H1 (cell line): ENCODE data around the gene NAA60.

Experiments used
- CBX8 ChIP-seq: fragments of 300-800, 300-1000 bp; sonication (generic); IDR thresholded peaks from 2 replicates; pipeline ENCODE4 v1.7.1; 2016; ENCODE audit warnings: low read depth, low read length, borderline replicate concordance
- CEBPB ChIP-seq: IDR thresholded peaks from 2 replicates; pipeline ENCODE4 v1.6.1; 2012; ENCODE audit warnings: low read depth, low read length
- CTCF ChIP-seq, 3 experiments: IDR thresholded peaks; 1 replicate in 2 of 3; 2 replicates in 1 of 3; pipeline versions ENCODE4 v1.5.1 to v1.6.1; 2011; ENCODE audit warnings: low read length in 3 of 3, mild to moderate bottlenecking in 3 of 3, inconsistent platforms in 2 of 3, low read depth in 1 of 3, moderate library complexity in 1 of 3; ENCODE audit not compliant: insufficient read depth in 1 of 3; ENCODE audit errors: control extremely low read depth in 1 of 3
- EZH2 ChIP-seq: fragments of 200-600 bp; sonication (generic); IDR thresholded peaks from 2 replicates; pipeline ENCODE4 v1.7.1; 2012; ENCODE audit warnings: low read depth, mild to moderate bottlenecking, moderate library complexity, low read length, inconsistent platforms; ENCODE audit not compliant: severe bottlenecking
- JUN ChIP-seq: IDR thresholded peaks from 2 replicates; pipeline ENCODE4 v1.6.1; 2011; ENCODE audit warnings: low read depth, mild to moderate bottlenecking, improper control_type of control experiment, low read length
- KDM1A ChIP-seq: fragments of 200-600, 300-600 bp; sonication (generic); IDR thresholded peaks from 2 replicates; pipeline ENCODE4 v1.7.1; 2016; ENCODE audit warnings: mild to moderate bottlenecking, low read length, borderline replicate concordance
- POLR2A ChIP-seq, 2 experiments: IDR thresholded peaks; 1 replicate in 1 of 2; 2 replicates in 1 of 2; pipeline ENCODE4 v1.6.1; 2011; ENCODE audit warnings: low read depth in 2 of 2, low read length in 2 of 2, mild to moderate bottlenecking in 2 of 2; ENCODE audit errors: control extremely low read depth in 1 of 2
- POLR2AphosphoS5 ChIP-seq: IDR thresholded peaks from 2 replicates; pipeline ENCODE4 v1.6.1; 2011; ENCODE audit warnings: low read depth, low read length
- RAD21 ChIP-seq, 2 experiments: IDR thresholded peaks in 1 of 2; conservative IDR thresholded peaks in 1 of 2; 2 replicates each; pipeline ENCODE4 v1.6.1; 2011; ENCODE audit warnings: low read depth in 2 of 2, low read length in 2 of 2, improper control_type of control experiment in 1 of 2, inconsistent platforms in 1 of 2, mild to moderate bottlenecking in 1 of 2, moderate library complexity in 1 of 2
- SP1 ChIP-seq: IDR thresholded peaks from 2 replicates; pipeline ENCODE4 v1.6.1; 2011; ENCODE audit warnings: low read depth, low read length
- SP2 ChIP-seq: IDR thresholded peaks from 2 replicates; pipeline ENCODE4 v1.6.1; 2012; ENCODE audit warnings: mild to moderate bottlenecking, low read length, inconsistent platforms

- TF ChIP-seq CBX8 (no peak), CTCF (IDR thresholded peaks at IDR 0.05; ENCODE audit: control extremely low read depth in 1 of 3, insufficient read depth in 1 of 3, low read depth in 1 of 3, low read length in 3 of 3) (no peak), EZH2 (no peak), SP1 (no peak), RAD21 (IDR thresholded peaks at IDR 0.05 in 1 of 2, conservative IDR thresholded peaks at IDR 0.05 in 1 of 2; ENCODE audit: low read depth in 2 of 2, low read length in 2 of 2) (no peak), KDM1A (no peak), JUN (no peak), CEBPB (no peak), POLR2AphosphoS5 (no peak), POLR2A (IDR thresholded peaks at IDR 0.05; ENCODE audit: control extremely low read depth in 1 of 2, low read depth in 2 of 2, low read length in 2 of 2) (no peak), SP2 (no peak)
These were observed 48.9 kb downstream of the NAA60 start for GRCh38 chr16:3492356-3492755.
